A673 (cell line): ENCODE results near the gene SPRED2.

ENCODE experiments used
- CTCF ChIP-seq: fragments of 300-800, 200-600 bp; sonication (generic); conservative IDR thresholded peaks from 2 replicates; pipeline ENCODE4 v1.5.1; 2017; ENCODE audit warnings: low read depth, mild to moderate bottlenecking, antibody characterized with exemption, low read length, moderate library complexity, mixed read lengths
- EZH2 ChIP-seq: fragments of 200-600 bp; sonication (generic); IDR thresholded peaks from 2 replicates; pipeline ENCODE4 v1.6.1; 2017; ENCODE audit warnings: borderline replicate concordance, low read depth, mild to moderate bottlenecking, mixed read lengths, antibody characterized with exemption, low read length; ENCODE audit not compliant: poor library complexity, severe bottlenecking

- TF ChIP-seq CTCF (no peak), EZH2 (no peak)
These were observed 159.1 kb downstream of the SPRED2 start for GRCh38 chr2:65273344-65273743.
